Activated CD4-positive, alpha-beta T cell treated with anti-CD3 and anti-CD28 coated beads, Interleukin-2, Interleukin-4, amounts not matched to agents 100 ng/mL and 50 ng/mL, durations not matched to agents 16 hours and 8 hours (primary cell): Measurements from ENCODE around the gene ZNF440.
"Not testable (repeated sequence)": the region's sequence is repeated elsewhere in the genome, so short reads cannot be mapped to it uniquely, and the experiment has no call there.

Experiments used
- DNase-seq: peaks from one replicate; pipeline ENCODE4 v3.0.0-alpha.2; 2020; ENCODE audit warnings: low spot score

Gene ZNF440

GRCh38 chr19:11814029-11814699 lies at the start of gene ZNF440:
Gene ZNF440 (plus strand): TSS chr19:11814273. CDS start chr19:11814448, 175 bp downstream.
- peak; percentile 89 for DNase-seq

- DNase-seq: peak; percentile 88
Measured at GRCh38 chr19:11766597-11767591, 47.2 kb upstream of the ZNF440 start, which contains the start of gene ZNF441. Gene ZNF441 (plus strand): TSS chr19:11767000. CDS start chr19:11767194, 194 bp downstream.

GRCh38 chr19:11767633-11768133 lies 46.4 kb upstream of the ZNF440 start:
- peak; percentile 1 for DNase-seq

GRCh38 chr19:11769995-11770394 lies 44.1 kb upstream of the ZNF440 start:
- DNase-seq: no peak

- DNase-seq: not testable (repeated sequence)
Measured at GRCh38 chr19:11771520-11771919, 42.6 kb upstream of the ZNF440 start.

GRCh38 chr19:11776669-11777068 lies 37.4 kb upstream of the ZNF440 start:
- DNase-seq: not testable (repeated sequence)

GRCh38 chr19:11780431-11781020 lies 33.5 kb upstream of the ZNF440 start:
- no peak for DNase-seq

GRCh38 chr19:11781295-11782057 lies 32.6 kb upstream of the ZNF440 start:
- no peak for DNase-seq

- DNase-seq: no peak
Measured at GRCh38 chr19:11783767-11784166, 30.3 kb upstream of the ZNF440 start.

GRCh38 chr19:11784356-11784755 lies 29.7 kb upstream of the ZNF440 start:
- DNase-seq: no peak

- DNase-seq: no peak
Measured at GRCh38 chr19:11787536-11787935, 26.5 kb upstream of the ZNF440 start.

- DNase-seq: no peak
Measured at GRCh38 chr19:11792942-11793341, 21.1 kb upstream of the ZNF440 start.

GRCh38 chr19:11797491-11797890 lies 16.6 kb upstream of the ZNF440 start:
- DNase-seq: peak; percentile 81

- DNase-seq: peak; percentile 61
Measured at GRCh38 chr19:11798391-11799330, 15.4 kb upstream of the ZNF440 start, which contains the start of gene ZNF491. Gene ZNF491 (plus strand): TSS chr19:11798523. CDS start chr19:11805954, 7,431 bp downstream.

GRCh38 chr19:11806354-11807098 lies 7.5 kb upstream of the ZNF440 start:
- DNase-seq: no peak

GRCh38 chr19:11807099-11807380 lies 7.0 kb upstream of the ZNF440 start:
- DNase-seq: no peak

- no peak for DNase-seq
Measured at GRCh38 chr19:11813703-11814028, 407 bp upstream of the ZNF440 start.

GRCh38 chr19:11814700-11815035 lies 595 bp downstream of the ZNF440 start:
- DNase-seq: no peak

- no peak for DNase-seq
Measured at GRCh38 chr19:11821474-11822109, 7.5 kb downstream of the ZNF440 start.
